NK-92 treated with Interleukin-12 subunit alpha and Interleukin-12 subunit beta, amount 100 ng/mL, for 24 hours (cell line): ENCODE results near the gene EPB41.
"Not testable (repeated sequence)": the region's sequence is repeated elsewhere in the genome, so short reads cannot be mapped to it uniquely, and the experiment has no call there.

ENCODE experiments used
- DNase-seq: peaks from one replicate; lab custom pipeline; 2025; lab: John Stamatoyannopoulos, UW

EPB41 gene

GRCh38 chr1:29133861-29134694 is 219.7 kb downstream of the EPB41 start:
- no peak for DNase-seq

- DNase-seq: no peak
Measured at GRCh38 chr1:29134695-29135028, 220.3 kb downstream of the EPB41 start.

GRCh38 chr1:29136391-29136915 is 222.1 kb downstream of the EPB41 start:
- DNase-seq: no peak

- no peak for DNase-seq
Measured at GRCh38 chr1:29142714-29143113, 228.3 kb downstream of the EPB41 start.

GRCh38 chr1:29144178-29144577 is 229.8 kb downstream of the EPB41 start:
- no peak for DNase-seq

- DNase-seq: no peak
Measured at GRCh38 chr1:29145739-29146437, 231.5 kb downstream of the EPB41 start.

GRCh38 chr1:29148656-29149491 is 234.5 kb downstream of the EPB41 start:
- no peak for DNase-seq

GRCh38 chr1:29150346-29150745 is 236.0 kb downstream of the EPB41 start:
- DNase-seq: not testable (repeated sequence)

GRCh38 chr1:29152046-29152805 is 237.9 kb downstream of the EPB41 start:
- no peak for DNase-seq

GRCh38 chr1:29156543-29157268 is 242.3 kb downstream of the EPB41 start:
- no peak for DNase-seq

- DNase-seq: no peak
Measured at GRCh38 chr1:29157269-29157601, 242.9 kb downstream of the EPB41 start.

GRCh38 chr1:29159773-29160172 is 245.4 kb downstream of the EPB41 start:
- DNase-seq: no peak

- no peak for DNase-seq
Measured at GRCh38 chr1:29162025-29162424, 247.7 kb downstream of the EPB41 start.

GRCh38 chr1:29162476-29163138 is 248.2 kb downstream of the EPB41 start:
- DNase-seq: no peak

GRCh38 chr1:29164588-29164987 is 250.2 kb downstream of the EPB41 start:
- DNase-seq: no peak

- no peak for DNase-seq
Measured at GRCh38 chr1:29166291-29166878, 252.0 kb downstream of the EPB41 start.

- DNase-seq: no peak
Measured at GRCh38 chr1:29167904-29168303, 253.5 kb downstream of the EPB41 start.
